GM19023 (cell line): ENCODE results near the gene WDR4.
"Not testable (repeated sequence)": the region's sequence is repeated elsewhere in the genome, so short reads cannot be mapped to it uniquely, and the experiment has no call there.

Experiments
- ATAC-seq: cut with Tn5 transposase; IDR thresholded peaks from one replicate; pipeline ENCODE4 v1.9.1; 2021; ENCODE audit warnings: mild to moderate bottlenecking, moderate library complexity; ENCODE audit not compliant: unreplicated experiment

WDR4 gene

DNA sequence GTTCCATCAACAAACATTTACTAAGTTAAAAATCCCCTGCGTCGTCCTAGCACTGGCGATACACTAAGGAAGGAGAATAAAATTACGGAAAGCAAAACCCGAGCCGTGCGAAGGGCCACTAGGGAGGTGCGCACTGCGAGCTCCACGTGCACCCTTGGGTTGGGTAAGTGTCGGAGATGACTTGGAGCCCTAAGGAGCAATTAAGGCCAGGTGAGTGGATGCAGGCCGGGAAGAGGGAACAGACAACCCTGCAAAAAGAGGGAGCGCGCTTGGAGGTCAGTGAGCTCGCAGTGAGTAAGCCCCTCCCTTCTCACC is 704 bp downstream of the WDR4 start:
- ATAC-seq: peak; percentile 18

DNA sequence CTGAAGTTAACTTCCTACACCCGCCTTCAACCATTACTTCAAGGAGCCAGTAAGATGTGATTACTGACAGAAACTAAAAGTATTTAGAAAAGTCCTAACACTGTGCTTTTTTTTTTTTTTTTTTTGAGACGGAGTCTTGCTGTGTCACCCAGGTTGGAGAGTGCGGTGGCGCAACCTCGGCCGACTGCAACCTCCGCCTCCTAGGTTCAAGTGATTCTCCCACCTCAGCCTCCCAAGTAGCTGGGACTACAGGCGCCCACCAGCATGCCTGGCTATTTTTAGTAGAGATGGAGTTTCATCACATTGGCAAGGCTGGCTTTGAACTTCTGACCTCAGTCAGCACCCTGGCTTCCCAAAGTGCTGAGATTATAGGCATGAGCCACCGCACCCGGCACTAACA is 3.5 kb downstream of the WDR4 start:
- ATAC-seq: not testable (repeated sequence)

DNA sequence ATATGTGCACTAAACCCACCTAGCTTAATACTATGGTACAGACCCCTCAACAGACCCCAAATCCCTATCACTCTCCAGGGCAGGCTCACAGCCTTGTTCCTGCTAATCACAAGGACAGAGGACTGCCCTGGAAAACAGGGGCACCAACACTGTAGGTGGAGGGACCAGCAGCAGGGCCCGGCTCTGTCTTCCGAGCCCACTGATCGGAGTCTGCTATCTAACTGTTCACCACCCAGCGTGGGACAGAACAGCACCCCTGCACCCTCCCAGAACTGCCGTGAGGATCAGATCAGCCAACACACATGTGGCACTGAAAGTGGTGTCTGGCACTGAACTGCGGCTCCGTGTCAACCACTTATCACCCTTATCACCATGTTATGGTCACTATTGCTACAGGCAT is 6.2 kb downstream of the WDR4 start:
- ATAC-seq: no peak

DNA sequence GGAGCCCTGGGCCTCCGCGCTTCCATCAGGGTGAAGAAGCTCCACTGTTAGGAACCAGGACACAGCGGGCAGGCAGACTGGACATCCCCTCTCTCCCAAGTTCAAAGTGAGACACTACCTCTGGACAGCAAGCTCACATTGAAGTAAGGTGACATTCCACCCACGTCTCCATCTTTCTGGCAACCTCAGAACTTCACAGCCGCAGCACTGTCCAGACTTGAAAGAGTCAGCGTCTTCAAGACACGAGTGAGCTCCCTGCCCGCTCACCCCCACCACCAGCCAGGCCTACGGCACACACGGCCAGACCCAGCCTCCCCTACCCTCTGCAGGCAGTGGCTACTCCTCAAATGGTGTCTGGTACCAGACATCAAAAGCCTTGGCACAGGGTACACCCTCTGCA is 11.1 kb downstream of the WDR4 start:
- ATAC-seq: no peak

DNA sequence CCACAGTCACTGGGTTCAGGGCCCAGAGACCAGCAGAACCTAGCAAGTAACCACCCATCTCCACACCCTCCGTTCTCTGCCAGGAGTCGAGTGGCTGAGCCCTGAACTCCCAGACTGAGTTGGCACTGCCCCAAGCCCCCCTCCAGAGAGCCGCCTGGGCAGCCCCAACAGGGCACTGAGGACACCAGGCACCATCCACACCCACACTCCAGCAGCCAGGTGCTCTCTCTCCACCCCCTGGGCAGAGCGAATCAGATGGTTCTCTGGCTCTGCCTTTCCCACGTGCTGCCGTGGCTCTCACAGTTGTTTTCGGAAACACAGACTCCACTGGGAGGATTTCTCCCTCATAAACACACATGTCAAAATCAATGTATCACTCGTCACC is 13.6 kb downstream of the WDR4 start:
- no peak for ATAC-seq

DNA sequence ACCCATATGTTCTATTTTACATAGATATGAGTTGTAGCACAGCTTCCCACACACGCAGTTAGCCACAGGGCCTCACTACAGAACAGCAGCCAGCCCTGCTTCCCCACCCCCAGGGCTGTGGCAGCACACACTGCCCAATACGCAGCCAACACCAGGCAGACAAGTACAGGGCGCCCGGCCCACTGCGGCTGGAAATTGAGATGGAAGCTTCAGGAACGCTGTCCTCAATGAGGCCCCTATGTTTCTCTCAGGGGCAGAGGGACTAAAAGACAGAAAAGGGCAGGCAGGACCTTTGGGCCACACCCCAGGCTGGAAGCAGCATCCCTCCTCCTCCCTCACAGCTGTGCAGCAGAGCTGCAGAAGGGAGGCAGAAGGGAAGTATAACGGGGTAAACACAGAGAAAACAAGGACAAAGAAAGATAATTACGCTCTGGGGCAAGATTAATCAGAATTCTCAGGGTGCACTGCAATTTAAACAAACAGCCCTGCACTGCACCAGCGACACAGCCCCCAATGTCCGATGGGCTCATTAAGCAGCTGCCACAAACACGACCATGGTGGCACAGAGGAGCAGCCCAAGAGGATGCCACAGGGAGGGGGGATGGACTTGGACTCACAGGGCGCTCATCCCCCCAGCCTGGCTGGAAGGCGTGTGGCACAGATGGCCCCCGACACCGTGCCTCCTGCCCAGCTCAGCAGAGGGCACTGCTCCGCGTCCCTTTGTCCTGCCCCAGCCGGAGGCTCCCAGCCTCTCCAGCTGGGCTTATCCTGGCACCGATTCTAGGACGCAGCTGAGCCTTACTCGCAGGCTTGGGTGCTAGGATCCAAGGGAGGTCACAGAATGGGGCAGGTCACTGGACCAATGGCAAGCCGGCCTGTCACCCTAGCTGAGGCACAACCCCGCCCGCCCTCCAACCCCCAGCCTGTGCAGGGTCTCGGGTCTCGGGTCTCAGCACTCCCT is 14.2 kb downstream of the WDR4 start:
- no peak for ATAC-seq

DNA sequence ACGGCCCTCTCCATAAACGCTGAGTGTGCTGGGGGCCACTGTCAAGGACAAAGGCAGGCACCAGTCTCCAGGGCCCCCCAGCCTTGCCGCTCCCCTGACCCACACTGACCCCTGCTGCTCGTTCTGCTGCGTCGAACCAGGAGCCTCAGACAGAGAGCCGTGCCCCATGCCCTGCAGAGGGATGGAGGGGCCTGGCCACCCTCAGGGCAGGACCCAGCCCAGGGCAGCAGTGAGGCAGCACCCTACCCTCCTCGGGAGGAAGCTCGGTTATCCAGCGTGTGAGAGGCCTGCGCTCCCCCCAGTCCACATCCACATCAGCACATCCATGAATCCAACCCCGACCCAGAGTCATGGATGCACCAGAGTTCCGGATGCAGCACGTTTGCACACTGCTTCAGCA is 15.1 kb downstream of the WDR4 start:
- no peak for ATAC-seq

DNA sequence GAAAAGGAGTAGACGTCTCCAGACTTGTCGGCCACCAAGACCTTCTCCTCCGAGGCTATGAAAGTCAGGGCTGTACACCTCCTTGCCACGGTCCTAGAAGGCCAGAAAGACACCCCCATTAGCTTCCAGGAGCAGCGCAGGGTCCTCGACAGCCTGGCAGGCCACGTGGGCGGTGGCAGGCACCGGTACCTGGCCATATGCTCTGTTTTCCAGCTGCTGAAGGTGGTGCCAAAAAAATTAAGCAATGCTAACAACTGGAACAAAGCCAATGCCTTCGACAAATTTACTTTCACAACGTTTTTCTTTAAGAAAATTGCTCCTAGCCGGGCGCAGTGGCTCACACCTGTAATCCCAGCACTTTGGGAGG is 15.9 kb downstream of the WDR4 start:
- no peak for ATAC-seq

DNA sequence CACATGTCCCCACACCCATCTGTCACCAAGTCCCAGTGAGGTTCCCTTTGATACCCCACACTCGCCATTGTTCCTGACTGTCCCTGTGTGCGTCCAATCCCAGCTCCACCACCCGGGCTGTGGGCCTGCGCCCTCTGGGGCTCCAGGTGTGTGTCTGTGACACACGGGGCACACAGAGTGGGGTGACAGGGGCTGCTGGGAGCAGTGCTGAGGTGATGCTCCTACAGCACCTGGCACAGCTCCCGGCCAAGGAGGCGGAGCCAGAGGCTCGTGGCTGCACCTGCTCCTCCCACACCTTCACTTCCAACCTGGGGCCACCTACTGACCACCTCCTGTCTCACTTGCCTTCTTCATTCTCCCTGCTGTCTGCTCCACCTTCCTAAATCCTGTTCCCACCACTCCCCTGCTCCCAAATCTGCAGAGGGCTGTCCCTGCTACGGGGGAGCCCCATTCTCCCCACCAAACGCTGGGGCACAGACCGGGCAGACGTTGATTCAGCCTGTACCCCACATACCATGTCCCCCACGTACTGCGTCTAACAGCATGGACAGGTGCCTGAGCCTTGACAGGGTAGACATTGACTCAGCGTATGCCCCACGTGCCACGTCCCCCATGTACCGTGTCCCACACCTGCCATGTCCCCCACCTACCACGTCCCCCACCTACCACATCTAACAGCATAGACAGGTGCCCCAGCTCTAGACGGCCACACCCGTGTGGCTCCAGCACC is 16.4 kb downstream of the WDR4 start:
- ATAC-seq: no peak

DNA sequence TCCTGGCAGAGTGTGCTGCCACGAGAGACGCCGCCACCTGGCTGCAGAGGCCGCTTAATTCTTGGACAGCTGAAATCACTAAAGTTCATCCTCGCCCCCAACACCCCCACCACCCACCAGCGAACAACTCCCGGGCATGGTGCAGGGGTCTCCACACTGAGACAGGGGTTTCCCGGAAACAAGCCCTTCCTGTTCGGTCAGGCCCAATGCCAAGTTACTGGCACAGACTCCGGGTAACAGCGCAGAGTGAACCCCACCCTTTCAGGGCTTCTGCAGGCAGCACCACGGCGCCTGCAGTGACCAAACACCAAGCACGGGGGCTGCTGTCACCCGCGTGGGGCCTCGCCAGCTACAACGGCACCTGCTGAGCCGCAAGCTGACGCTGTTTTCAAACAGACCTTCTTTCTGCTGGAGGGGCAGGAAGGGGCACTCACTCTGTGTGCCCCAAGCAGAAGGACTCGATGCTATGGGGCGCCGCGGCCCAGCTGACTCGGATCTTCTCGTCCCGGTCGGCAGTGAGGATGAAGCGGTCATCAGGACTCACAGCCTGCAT is 17.4 kb downstream of the WDR4 start:
- ATAC-seq: no peak

DNA sequence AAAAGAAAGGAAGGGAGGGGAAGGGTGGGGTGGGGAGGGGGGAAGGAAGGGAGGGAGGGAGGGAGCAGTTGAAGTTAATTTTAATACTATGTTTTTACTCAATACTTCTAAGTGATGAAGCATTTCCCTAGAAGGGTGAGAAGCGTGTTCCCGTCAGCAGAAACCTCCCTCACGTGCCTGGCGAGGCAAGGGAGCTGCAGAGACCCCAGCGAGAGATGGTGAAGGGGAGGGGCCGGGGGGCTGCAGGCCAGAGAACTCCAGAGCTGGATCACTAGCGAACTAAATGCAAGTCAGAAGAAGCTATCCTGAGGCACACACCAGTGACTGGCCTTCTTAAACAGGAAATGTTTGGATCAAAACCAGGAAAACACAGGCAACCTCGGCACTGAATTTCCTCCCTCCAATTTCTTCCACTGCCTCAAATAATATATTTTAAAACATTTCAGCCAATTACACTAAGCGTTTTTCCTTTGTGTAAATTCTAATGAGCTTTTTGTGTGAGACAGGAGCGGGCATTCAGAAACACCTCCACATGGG is 18.0 kb downstream of the WDR4 start:
- ATAC-seq: no peak

DNA sequence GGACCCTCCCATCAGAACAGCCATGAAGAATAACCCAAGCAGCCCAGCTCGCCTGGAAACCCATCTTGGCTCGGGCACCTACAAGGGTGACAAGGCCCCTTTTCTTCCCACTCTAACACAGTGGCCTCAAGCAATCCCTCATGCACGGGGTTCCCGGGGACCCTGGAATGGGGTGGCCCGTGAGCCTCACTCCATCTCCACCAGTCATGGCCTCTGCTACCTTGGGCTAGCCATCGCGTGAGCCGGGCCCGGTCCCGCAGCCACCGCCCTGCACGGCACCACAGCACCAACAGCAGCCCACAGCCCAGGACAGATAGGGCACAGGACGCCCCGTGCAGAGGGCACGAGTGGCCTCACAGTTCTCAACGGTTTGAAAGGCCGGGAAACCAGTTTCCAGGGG is 19.0 kb downstream of the WDR4 start:
- no peak for ATAC-seq

DNA sequence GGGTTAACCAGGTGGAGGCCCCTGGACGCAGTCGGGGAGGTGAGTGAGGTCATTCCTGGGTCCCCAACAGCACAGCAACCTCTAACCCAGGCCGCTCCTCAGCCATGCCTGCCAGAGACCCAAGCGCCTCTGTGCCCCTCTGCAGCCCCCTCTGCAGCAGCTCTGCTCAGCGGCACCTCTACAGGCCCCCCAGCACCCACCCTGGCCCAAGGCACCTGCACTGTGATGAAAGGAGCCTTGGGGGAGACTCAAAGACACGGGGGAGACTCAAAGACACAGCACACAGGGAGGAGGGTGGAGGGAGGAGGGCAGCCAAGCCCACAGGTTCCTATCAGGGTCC is 19.5 kb downstream of the WDR4 start:
- ATAC-seq: no peak

DNA sequence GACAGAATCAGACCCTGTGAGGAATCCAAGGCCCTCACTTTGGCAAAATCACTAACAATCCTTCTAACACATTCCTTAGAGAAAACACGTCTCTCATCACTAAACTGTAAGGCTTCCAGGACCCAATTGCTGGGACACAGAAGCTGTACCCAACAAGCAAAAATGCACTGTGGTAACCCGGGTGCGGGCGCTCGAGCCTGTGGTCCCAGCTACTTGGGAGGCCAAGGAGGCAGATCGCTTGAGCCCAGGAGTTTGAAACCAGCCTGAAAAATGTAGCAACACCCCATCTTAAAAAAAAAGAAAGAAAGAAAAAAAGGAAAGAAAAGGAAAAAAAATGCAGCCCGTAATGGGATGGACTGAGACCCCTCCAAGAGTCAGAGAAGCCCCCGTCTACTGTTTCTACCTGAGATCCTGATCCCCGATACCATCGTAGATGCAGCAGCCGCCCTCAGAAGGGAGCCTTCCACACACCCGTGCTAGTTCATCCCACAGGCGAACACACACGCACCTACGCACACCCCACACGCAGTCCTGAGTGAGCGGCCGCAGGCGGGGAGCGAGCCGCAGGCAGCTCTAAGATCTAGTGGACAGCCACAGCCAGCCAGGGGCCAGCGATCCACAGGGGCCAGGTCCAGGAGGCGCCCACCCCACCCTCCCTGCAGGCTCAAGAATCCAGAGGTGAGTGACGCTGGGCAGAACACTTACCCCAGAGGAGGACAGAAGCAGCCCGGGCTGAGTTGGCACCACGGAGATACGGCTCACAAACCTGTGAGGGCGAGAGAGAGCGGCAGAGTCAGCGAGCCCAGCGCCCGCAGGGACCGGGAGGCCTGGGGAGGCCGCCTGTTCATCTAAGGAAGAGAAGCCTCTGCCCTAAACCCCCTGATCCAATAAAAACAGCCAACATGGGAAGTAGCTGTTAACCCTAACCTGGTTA is 20.1 kb downstream of the WDR4 start:
- ATAC-seq: no peak

DNA sequence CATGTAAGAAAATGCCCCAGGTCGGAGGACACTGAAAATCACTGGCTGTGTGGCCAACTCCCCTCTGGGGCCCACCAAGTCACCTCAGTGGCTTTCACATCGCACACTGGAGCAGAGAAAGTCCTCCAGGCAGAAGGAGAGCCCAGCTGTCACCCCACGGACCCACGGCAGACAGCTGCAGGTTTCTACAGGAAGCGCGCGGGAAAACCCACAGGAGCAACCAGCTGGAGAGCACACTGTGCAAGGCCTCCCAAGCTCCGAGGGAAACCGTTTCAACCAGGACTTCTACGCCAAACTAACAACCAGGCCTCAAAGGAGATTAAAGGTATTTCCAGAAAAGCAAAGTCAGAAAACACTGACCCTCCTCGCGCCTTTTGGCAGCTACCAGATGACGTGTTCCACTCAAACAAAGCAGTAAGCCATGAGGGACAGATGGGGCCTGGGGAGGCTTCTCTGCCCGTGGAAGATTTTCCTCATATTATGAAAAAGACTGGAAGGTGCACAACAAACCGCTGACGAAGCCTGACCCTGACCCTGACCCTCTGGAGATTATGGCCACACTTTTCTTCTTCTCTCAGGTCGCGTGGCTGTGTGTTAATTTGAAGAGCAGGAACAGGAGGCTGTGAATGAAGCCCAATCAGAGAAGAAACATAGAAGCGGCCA is 21.0 kb downstream of the WDR4 start:
- no peak for ATAC-seq

DNA sequence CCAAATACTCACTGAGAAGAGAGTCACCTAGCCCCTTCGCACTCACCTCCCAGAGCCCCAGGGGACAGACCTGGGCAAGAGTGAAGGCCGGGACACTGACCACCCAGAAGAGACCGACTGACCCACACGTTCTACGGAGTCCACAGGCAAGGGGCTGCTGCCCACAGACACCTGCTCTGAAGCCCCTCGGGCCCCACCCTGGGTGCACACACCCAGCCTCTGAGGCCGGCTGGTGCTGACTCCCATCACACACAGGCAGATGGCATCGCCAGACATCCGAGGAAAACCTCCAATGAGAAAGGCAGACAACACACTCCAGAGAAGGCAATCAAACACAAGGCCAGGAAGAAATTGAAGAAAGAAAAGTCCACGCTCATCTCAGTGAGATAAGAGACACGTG is 22.1 kb downstream of the WDR4 start:
- no peak for ATAC-seq

DNA sequence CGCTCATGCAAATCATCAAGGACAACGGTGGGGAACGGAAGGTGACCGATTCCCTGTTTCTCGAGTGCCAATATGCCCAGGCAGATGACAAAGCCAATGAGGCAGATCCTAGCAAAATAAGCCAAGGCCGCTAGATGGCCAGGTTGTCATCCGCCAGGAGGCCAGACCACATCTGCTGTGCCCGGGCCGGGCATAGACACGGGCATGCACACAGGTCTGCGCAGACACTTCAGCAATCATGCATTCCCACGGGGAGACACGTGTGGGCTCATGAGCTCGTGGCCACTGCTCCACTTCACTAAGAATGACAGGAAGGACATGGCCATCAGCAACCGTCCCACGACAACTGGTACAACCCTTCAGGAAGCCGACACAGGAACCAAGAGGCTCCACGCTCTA is 23.4 kb downstream of the WDR4 start:
- ATAC-seq: no peak

DNA sequence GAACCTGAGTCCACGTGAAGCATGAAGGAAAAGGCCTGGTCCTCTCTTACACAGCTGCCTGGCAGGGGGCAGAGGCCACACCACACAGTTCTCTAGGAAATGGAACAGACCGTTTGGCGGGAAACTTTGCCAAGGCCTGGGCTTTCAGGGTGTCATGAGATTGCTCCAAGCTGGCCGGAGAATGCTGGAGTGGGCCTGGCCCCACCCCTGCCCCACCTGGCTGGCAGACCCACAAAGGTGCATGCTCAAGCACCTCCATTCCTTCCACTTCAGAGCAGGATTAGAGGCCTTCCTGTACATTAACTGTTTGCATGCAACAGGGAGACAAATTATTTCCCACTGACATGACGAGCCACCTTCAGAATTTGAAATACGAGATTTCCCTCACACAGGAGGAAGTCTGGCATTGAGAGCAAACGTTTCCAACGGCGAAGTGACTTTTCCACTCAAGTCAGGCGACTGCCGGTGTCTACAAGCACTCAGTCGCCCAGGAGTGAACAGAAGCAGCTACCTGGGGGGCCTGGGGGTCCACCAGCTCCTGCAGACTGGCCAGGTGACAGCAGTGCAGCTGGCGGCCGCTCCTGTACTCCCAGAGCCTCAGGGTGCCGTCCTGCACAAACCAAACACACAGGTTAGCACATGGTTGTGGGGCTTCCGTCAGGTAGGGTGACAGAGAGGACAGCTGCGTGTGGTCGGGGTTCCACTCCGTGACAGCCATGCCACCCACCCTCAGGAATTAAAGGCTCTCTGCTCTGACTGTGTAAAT is 24.0 kb downstream of the WDR4 start:
- no peak for ATAC-seq

DNA sequence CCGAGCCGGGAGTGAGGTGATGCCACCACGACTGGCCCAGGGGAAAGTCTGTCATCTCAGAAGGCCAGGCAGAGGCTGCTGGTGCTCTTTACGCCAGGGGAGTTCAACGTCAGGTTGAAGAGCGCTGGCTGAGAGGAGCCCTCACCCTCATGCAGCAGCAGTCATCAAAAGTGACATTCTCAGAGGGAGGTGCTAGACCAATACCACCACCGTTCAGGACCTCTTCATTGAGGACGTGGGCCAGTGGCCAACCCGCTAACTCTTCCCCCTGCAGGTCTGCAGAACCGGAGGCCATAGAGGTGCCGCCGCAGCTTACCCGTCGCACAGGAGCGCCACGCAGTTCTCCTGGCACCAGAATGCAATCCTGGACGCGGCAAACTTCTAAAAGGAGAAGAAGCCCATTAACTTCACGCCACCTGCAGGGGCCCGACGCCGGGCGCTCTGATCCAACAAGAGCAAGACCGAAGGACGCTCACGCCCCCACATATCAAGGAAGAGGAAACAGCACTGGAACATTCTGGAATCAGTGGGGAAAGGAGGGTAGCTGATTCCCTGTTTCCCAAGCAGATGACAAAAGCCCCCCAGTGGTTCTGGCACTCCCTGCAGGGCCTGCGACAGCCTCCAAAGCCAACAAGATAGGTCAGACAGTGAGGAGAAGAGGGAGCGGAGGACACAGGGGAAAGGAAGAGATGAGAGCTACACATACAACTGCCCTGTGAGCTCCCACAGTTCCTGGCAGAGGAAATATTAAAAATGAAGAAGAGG is 24.9 kb downstream of the WDR4 start:
- no peak for ATAC-seq
